ENCODE results near the gene CLCN4. TPM values are rescaled to one million over a fixed set of nuclear protein-coding genes. Genes with fewer than 3 reads are reported as not detected.

The CLCN4 gene
- total and polyA plus RNA-seq, 4 experiments from 2014 or later, result 0.28 to 0.29 TPM; not detected in 2

DNA sequence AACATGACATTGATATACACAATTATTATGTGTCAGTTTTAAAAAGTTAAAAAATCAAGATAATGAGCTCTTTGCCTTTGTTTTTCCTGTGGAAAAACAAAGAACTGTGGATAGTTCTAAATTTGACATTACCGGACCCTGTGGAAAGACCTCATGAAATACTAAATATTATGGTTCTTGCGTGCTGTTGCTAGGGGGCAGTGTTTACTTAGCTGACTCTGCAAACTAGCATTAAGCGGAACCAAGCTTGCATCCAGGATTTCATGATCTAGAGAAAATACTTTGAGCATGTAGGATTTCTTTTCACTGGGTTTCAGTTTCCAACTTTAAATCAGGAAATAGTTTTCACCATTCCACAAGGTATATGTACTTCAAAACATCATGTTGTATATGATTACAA lies 33.6 kb downstream of the CLCN4 start:
- H3K4me3 ChIP-seq (ENCODE audit: low read length in 2 of 2), result no peak overlapping the region
- no peaks in the 10 kb centered on the region for H3K4me1 ChIP-seq (ENCODE audit: insufficient read depth, low read length)
- peaks cover 2 to 5% of the 10 kb centered on the region in 2 donors for H3K27me3 Mint-ChIP-seq
- H3K36me3 ChIP-seq (ENCODE audit: insufficient read depth, low read length), result no peaks in the 10 kb centered on the region
- CTCF ChIA-PET (ENCODE audit: partially characterized antibody), result interaction anchor here (0.6 to 6.0 kb wide), 23 partner anchors 9 to 956 kb away, joined by 3 to 87 read pairs (median 3); no protein-coding TSS in a partner anchor
- POLR2A ChIA-PET (ENCODE audit: partially characterized antibody), result interaction anchor here (0.6 kb wide), 1 partner anchor 997 kb away, joined by 3 read pairs; no protein-coding TSS in a partner anchor
- H3K9me3 Mint-ChIP-seq, result no peaks in the 10 kb centered on the region
- no peak overlapping the region for H3K4me3 Mint-ChIP-seq
- intact Hi-C loops (cut with micrococcal nuclease), result no loop called here
- no peak overlapping the region for H3K27ac Mint-ChIP-seq
- no peaks in the 10 kb centered on the region for H3K36me3 Mint-ChIP-seq
- H3K4me1 Mint-ChIP-seq, result peaks cover 0 to 4% (median 0%) of the 10 kb centered on the region in 4 donors
- peak in 2 of 5 donors; percentile 3 to 5 for DNase-seq
- H3K27ac ChIP-seq (ENCODE audit: low read depth, low read length), result no peak overlapping the region
- no peaks in the 10 kb centered on the region for H3K9me3 ChIP-seq (ENCODE audit: control insufficient read depth in 1 of 2, low read length in 2 of 2)
- no peaks in the 10 kb centered on the region for H3K27me3 ChIP-seq (ENCODE audit: insufficient read depth, low read length)

DNA sequence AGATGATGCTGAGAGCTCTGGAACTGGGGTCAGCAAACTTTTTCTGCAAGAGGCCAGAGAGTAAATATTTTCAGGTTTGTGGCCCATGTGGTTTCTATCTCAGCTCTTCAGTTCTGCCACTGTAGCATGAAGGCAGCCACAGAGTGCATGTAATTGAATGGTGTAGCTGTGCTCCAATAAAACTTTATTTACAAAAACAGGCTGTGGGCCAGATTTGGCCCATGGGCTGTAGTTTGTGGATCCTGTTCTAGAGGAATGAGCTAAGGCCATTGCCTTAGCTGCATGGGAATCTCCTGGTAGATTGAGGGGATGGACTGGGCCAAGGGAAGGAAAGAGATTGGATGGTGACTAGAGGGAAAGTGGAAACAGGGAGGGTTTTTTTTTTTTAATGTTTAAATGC lies 36.8 kb downstream of the CLCN4 start:
- Mint-ChIP-seq H3K9me3 (no peaks in the 10 kb centered on the region), H3K4me1 (peaks cover 0 to 4% (median 0%) of the 10 kb centered on the region in 4 donors), H3K27ac (peak overlapping the region in 1 of 7 donors; percentile 66), H3K27me3 (peaks cover 0 to 2% of the 10 kb centered on the region in 2 donors), H3K36me3 (no peaks in the 10 kb centered on the region), H3K4me3 (no peak overlapping the region)
- Histone ChIP-seq H3K27me3 (ENCODE audit: insufficient read depth, low read length) (no peaks in the 10 kb centered on the region), H3K27ac (ENCODE audit: low read depth, low read length) (no peak overlapping the region), H3K36me3 (ENCODE audit: insufficient read depth, low read length) (no peaks in the 10 kb centered on the region), H3K9me3 (ENCODE audit: control insufficient read depth in 1 of 2, low read length in 2 of 2) (no peaks in the 10 kb centered on the region), H3K4me1 (ENCODE audit: insufficient read depth, low read length) (no peaks in the 10 kb centered on the region), H3K4me3 (ENCODE audit: low read length in 2 of 2) (no peak overlapping the region)
- no peak for DNase-seq
- intact Hi-C loops (cut with micrococcal nuclease), result no loop called here
- POLR2A ChIA-PET (ENCODE audit: partially characterized antibody), result no interaction called here
- CTCF ChIA-PET (ENCODE audit: partially characterized antibody), result interaction anchor here (0.9 to 1.4 kb wide), 4 partner anchors 529 to 1336 kb away, joined by 3 read pairs; no protein-coding TSS in a partner anchor

DNA sequence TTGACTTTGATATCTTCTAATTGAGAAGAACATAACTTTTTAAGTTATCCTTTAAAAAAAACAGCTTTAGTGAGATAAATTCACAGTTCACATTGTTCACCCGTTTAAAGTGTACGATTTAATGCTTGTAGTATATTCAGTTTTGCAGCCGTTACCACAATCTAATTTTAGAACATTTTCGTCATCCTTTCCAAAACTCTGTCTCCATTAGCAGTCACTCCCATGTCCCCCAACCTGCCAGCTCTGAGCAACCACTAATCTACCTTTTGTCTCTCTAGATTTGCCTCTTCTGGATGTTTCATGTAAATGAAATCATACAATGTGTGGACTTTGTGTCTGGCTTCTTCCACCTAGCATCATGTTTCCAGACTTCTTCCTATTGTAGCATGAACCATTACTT lies 38.6 kb downstream of the CLCN4 start:
- no peak for DNase-seq
- peaks cover 0 to 5% (median 1%) of the 10 kb centered on the region in 4 donors for H3K4me1 Mint-ChIP-seq
- no peak overlapping the region for H3K4me3 Mint-ChIP-seq
- Histone ChIP-seq H3K4me1 (ENCODE audit: insufficient read depth, low read length) (no peaks in the 10 kb centered on the region), H3K36me3 (ENCODE audit: insufficient read depth, low read length) (no peaks in the 10 kb centered on the region), H3K4me3 (ENCODE audit: low read length in 2 of 2) (no peak overlapping the region), H3K9me3 (ENCODE audit: control insufficient read depth in 1 of 2, low read length in 2 of 2) (no peaks in the 10 kb centered on the region), H3K27me3 (ENCODE audit: insufficient read depth, low read length) (no peaks in the 10 kb centered on the region), H3K27ac (ENCODE audit: low read depth, low read length) (no peak overlapping the region)
- H3K27me3 Mint-ChIP-seq, result peaks cover 1 to 2% of the 10 kb centered on the region in 2 donors
- intact Hi-C loops (cut with micrococcal nuclease), result no loop called here
- no peaks in the 10 kb centered on the region for H3K9me3 Mint-ChIP-seq
- no peaks in the 10 kb centered on the region for H3K36me3 Mint-ChIP-seq
- ChIA-PET CTCF (ENCODE audit: partially characterized antibody) (interaction anchor here (0.7 kb wide), 1 partner anchor 938 kb away, joined by 3 read pairs; no protein-coding TSS in a partner anchor), POLR2A (ENCODE audit: partially characterized antibody) (no interaction called here)
- H3K27ac Mint-ChIP-seq, result no peak overlapping the region

DNA sequence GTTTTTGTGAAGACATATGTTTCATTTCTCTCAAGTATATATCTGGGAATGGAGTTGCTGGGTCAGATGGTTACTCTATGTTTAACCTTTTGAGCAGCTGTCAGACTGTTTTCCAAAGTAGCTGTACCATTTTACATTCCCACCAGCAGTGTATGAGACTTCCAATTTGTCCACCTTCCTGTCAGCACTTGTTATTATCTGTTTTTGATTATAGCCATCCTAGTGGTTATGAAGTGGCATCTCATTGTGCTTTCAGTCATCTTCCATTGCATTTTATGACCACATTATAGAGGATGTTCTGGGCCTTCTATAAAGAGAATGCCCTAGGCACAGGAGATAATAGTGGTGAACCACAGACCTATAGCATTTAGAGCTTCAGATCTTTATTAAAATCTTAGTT lies 39.2 kb downstream of the CLCN4 start:
- H3K27ac ChIP-seq (ENCODE audit: low read depth, low read length), result no peak overlapping the region
- Mint-ChIP-seq H3K27me3 (peaks cover 2 to 3% of the 10 kb centered on the region in 2 donors), H3K4me1 (peaks cover 0 to 5% (median 1%) of the 10 kb centered on the region in 4 donors), H3K27ac (no peak overlapping the region), H3K36me3 (no peaks in the 10 kb centered on the region), H3K4me3 (no peak overlapping the region), H3K9me3 (no peaks in the 10 kb centered on the region)
- H3K4me1 ChIP-seq (ENCODE audit: insufficient read depth, low read length), result no peaks in the 10 kb centered on the region
- ChIA-PET POLR2A (ENCODE audit: partially characterized antibody) (no interaction called here), CTCF (ENCODE audit: partially characterized antibody) (interaction anchor here (0.7 kb wide), 1 partner anchor 937 kb away, joined by 3 read pairs; no protein-coding TSS in a partner anchor)
- no peaks in the 10 kb centered on the region for H3K36me3 ChIP-seq (ENCODE audit: insufficient read depth, low read length)
- H3K9me3 ChIP-seq (ENCODE audit: control insufficient read depth in 1 of 2, low read length in 2 of 2), result no peaks in the 10 kb centered on the region
- no peak overlapping the region for H3K4me3 ChIP-seq (ENCODE audit: low read length in 2 of 2)
- no peaks in the 10 kb centered on the region for H3K27me3 ChIP-seq (ENCODE audit: insufficient read depth, low read length)
- intact Hi-C loops (cut with micrococcal nuclease), result no loop called here
- no peak for DNase-seq

DNA sequence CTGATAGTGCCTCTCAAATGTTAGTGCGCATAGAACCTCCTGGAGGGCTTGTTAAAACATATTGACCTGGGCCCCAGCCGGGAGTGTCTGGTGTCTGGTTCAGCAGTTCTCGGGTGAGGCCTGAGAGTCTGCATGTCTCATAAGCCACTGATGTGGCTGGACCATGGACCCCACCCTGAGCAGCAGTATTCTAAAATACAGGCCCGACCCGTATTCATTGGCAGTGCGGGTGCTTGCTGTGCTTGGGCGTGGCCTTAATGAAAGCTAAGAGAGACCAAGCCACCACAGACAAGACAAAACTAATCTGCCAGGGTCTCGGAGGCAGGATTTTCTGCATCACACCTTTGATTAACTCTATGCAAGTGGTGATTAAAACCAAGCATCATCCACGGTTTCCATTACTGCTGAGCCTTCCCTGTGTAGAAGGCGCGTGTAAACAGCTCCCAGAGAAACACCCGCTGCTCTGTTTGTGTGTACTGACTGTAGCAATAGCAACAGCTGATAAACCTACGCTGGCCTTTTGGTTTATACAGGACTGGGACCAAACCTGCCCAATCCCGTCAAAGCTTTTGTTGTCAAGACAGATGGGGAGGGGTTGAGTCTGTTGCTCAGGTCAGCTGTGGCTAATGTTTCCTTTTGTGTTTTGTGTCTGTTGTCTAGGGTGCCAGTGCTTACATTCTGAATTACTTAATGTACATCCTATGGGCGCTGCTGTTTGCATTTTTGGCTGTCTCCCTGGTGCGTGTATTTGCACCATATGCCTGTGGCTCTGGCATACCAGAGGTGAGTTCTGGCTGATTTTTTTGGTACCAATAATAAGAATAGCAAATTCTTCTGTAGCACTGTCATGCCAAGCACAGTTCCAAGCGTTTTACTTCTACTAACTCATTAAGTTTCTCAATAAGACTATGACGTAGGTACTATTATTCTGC lies 40.8 kb downstream of the CLCN4 start:
- ChIA-PET POLR2A (ENCODE audit: partially characterized antibody) (no interaction called here), CTCF (ENCODE audit: partially characterized antibody) (no interaction called here)
- peaks cover 3 to 4% of the 10 kb centered on the region in 2 donors for H3K27me3 Mint-ChIP-seq
- H3K27ac Mint-ChIP-seq, result no peak overlapping the region
- no peak for DNase-seq
- Histone ChIP-seq H3K9me3 (ENCODE audit: control insufficient read depth in 1 of 2, low read length in 2 of 2) (no peaks in the 10 kb centered on the region), H3K4me3 (ENCODE audit: low read length in 2 of 2) (no peak overlapping the region), H3K27ac (ENCODE audit: low read depth, low read length) (no peak overlapping the region), H3K27me3 (ENCODE audit: insufficient read depth, low read length) (no peaks in the 10 kb centered on the region), H3K36me3 (ENCODE audit: insufficient read depth, low read length) (no peaks in the 10 kb centered on the region), H3K4me1 (ENCODE audit: insufficient read depth, low read length) (no peaks in the 10 kb centered on the region)
- intact Hi-C loops (cut with micrococcal nuclease), result no loop called here
- H3K9me3 Mint-ChIP-seq, result no peaks in the 10 kb centered on the region
- H3K4me1 Mint-ChIP-seq, result peaks cover 0 to 5% (median 1%) of the 10 kb centered on the region in 4 donors
- no peaks in the 10 kb centered on the region for H3K36me3 Mint-ChIP-seq
- H3K4me3 Mint-ChIP-seq, result no peak overlapping the region

GRCh38 chrX:10198254-10198653 lies 41.5 kb downstream of the CLCN4 start:
- H3K27ac ChIP-seq (ENCODE audit: low read depth, low read length), result no peak overlapping the region
- CTCF ChIA-PET (ENCODE audit: partially characterized antibody), result no interaction called here
- Mint-ChIP-seq H3K27me3 (peaks cover 3 to 4% of the 10 kb centered on the region in 2 donors), H3K9me3 (no peaks in the 10 kb centered on the region), H3K4me3 (no peak overlapping the region), H3K27ac (no peak overlapping the region), H3K4me1 (peaks cover 0 to 5% (median 1%) of the 10 kb centered on the region in 4 donors), H3K36me3 (no peaks in the 10 kb centered on the region)
- no peaks in the 10 kb centered on the region for H3K36me3 ChIP-seq (ENCODE audit: insufficient read depth, low read length)
- no peak for DNase-seq
- H3K4me1 ChIP-seq (ENCODE audit: insufficient read depth, low read length), result no peaks in the 10 kb centered on the region
- H3K9me3 ChIP-seq (ENCODE audit: control insufficient read depth in 1 of 2, low read length in 2 of 2), result no peaks in the 10 kb centered on the region
- intact Hi-C loops (cut with micrococcal nuclease), result no loop called here
- H3K27me3 ChIP-seq (ENCODE audit: insufficient read depth, low read length), result no peaks in the 10 kb centered on the region
- POLR2A ChIA-PET (ENCODE audit: partially characterized antibody), result no interaction called here
- H3K4me3 ChIP-seq (ENCODE audit: low read length in 2 of 2), result no peak overlapping the region

DNA sequence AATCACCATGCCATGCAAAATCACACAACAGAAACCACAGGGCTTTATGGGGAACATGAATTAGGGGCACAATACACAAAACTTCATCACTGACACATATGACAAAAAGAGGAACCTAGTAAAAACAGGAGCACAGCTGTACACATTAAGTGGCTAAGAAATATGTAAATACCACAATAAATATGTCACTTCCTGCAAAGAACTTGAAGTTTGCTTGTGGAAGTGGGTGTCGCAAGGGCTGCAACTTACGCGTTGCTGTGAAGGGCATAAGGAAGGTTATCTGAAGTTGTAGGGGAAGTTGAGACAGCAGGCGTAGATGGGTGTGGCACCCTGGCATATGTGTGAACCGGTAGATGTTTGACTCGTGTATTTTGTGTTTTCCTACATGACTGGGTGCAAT lies 42.4 kb downstream of the CLCN4 start:
- ChIA-PET POLR2A (ENCODE audit: partially characterized antibody) (no interaction called here), CTCF (ENCODE audit: partially characterized antibody) (interaction anchor here (0.9 kb wide), 1 partner anchor 9 kb away, joined by 3 read pairs; no protein-coding TSS in a partner anchor)
- Histone ChIP-seq H3K27me3 (ENCODE audit: insufficient read depth, low read length) (no peaks in the 10 kb centered on the region), H3K9me3 (ENCODE audit: control insufficient read depth in 1 of 2, low read length in 2 of 2) (no peaks in the 10 kb centered on the region), H3K36me3 (ENCODE audit: insufficient read depth, low read length) (no peaks in the 10 kb centered on the region), H3K4me1 (ENCODE audit: insufficient read depth, low read length) (no peaks in the 10 kb centered on the region), H3K27ac (ENCODE audit: low read depth, low read length) (no peak overlapping the region), H3K4me3 (ENCODE audit: low read length in 2 of 2) (no peak overlapping the region)
- intact Hi-C loops (cut with micrococcal nuclease), result no loop called here
- Mint-ChIP-seq H3K27ac (no peak overlapping the region), H3K36me3 (no peaks in the 10 kb centered on the region), H3K4me1 (peaks cover 0 to 5% (median 1%) of the 10 kb centered on the region in 4 donors), H3K27me3 (peaks cover 3 to 4% of the 10 kb centered on the region in 2 donors), H3K9me3 (peaks cover 0 to 1% (median 0%) of the 10 kb centered on the region in 8 donors), H3K4me3 (no peak overlapping the region)
- DNase-seq, result peak in 1 of 5 donors; percentile 8

All from CD4-positive, alpha-beta memory T cell (primary cell).